T-helper 2 cell treated with Interferon-gamma antibody and Interleukin-4, amounts not matched to agents 100 ng/mL and 5 ng/mL, for 36 hours (primary cell): ENCODE measurements around the gene TACR3. TPM values are rescaled to one million over a fixed set of nuclear protein-coding genes. Genes with fewer than 3 reads are reported as not detected.
"Not testable (repeated sequence)": the region's sequence is repeated elsewhere in the genome, so short reads cannot be mapped to it uniquely, and the experiment has no call there.

Experiments used
- intact Hi-C: fragments of 100-400 bp; cut with micrococcal nuclease; formaldehyde crosslinking; loops from one replicate; pipeline ENCODE4 v1.15.1; 2023
- total RNA-seq: library from RNA; stranded (reverse); gene quantifications from 2 replicates; pipeline ENCODE4 v1.2.3, GENCODE V29; 2022

TACR3 gene, protein sequence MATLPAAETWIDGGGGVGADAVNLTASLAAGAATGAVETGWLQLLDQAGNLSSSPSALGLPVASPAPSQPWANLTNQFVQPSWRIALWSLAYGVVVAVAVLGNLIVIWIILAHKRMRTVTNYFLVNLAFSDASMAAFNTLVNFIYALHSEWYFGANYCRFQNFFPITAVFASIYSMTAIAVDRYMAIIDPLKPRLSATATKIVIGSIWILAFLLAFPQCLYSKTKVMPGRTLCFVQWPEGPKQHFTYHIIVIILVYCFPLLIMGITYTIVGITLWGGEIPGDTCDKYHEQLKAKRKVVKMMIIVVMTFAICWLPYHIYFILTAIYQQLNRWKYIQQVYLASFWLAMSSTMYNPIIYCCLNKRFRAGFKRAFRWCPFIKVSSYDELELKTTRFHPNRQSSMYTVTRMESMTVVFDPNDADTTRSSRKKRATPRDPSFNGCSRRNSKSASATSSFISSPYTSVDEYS
- not detected in 2 replicates for total RNA-seq

DNA sequence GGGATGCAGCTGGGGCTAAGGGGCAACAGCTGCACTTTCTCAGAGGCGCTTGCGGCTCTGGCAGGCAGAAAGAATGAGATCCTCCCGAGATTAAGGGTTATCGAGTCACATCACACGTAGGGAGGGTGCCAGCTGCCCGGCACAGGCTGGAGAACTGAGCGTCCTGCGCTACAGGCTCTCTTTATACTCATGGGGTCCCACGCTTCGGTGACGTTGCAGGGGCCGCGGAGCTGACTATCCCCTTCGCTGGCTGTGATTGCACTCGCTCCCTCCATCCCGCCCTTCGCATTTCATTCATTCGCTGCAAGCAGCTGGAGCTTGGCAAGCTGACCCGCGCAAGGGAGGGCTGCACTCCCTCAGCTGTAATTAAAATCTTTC is at the start of gene TACR3:
TSS of gene TACR3 (minus strand) at position 156 of the 378 bp plus-strand sequence. CDS start 310 bp downstream, outside the sequence.
- intact Hi-C loops: no loop called here

GRCh38 chr4:103757631-103758030 is 37.8 kb upstream of the TACR3 start:
- intact Hi-C loops: no loop called here

DNA sequence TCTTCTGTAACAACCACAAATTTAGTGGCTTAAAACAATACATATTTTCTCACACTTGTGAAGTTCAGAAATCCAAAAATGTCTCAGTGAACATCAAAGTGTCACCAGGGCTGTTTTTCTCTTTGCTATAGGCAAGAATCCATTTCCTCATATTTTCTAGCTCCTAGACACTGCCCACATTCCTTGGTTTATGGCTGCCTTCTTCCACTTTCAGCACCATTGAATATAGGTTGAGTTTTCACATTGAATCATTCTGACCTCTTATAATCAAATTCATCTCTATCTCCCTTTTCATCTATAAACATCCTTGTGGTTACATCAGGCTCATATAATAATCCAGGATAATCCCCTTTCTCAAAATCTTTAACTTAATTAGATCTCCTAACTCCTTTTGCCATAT is 37.0 kb upstream of the TACR3 start:
- intact Hi-C loops: no loop called here

DNA sequence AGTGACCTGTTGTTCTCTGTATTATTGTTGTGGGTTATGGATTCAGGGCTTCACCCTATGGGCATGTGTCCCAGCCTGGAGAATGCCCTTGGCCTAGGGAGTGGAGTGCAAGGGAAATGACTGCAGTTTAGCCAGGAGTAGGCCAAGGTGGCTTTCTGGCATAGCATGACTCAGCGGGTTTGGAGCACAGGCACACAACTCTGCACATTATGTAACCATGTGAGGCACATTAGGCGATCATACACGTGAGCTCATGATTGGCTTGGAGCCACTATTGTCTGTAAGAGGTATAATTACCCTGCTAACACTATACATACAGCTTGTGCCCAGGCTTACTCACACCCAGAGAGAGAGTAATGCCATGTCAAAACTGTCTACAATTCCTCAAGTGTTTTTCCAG is 35.1 kb upstream of the TACR3 start:
- intact Hi-C loops: no loop called here

DNA sequence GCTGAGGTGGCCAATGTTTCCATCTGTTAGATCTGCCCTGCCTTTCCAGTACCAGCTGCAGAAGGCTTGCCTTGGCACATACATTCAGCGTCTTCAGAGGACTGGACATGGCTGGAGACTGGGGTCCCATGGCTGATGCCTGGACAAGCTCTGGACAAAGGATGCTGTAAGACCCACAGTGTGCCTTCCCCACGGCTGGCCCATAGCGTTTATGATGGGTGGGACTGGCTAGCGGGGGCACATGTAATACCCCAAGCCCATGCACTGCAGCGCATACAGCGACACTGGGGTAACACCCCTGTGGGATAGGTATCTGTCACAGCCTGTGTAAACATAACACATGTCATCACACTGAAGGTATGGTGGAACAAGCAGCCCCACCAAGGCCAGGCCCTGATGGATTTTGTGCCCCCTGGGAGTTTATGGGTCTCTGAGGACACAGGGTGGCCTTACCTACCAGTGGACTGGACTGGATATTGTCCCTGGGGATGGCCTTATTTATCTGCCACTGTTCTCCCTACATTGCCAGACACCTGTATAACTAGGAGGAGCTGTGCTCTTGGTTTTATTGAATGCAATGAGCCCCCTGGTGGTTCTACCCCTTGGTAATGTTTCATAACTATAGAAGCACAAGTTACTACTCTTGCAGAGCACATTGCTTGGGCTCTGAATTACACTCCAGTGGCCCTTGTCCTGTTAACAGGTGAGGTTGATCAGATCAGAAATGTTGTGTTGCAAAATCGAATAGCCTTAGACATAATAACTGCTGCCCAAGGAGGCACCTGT is 34.3 kb upstream of the TACR3 start:
- intact Hi-C loops: no loop called here

- intact Hi-C loops: not testable (repeated sequence)
These were observed 3.4 kb upstream of the TACR3 start for GRCh38 chr4:103723150-103723549.

DNA sequence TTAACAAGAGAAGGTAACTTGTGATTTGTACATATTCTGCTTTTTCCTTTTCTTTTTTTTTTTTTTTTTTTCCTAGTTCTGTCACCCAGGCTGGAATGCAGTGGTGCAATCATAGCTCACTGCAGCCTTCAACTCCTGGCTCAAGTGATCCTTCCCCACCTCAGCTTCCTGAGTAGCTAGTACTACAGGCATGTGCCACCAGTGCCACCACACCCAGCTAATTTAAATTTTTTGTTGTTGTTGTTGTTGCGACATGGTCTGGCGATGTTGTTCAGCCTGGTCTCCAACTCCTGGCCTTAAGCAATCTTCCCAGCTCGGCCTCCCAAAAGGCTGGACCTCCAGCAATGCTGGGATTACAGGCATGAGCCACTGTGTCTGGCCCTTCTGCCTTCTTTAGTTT is 1.5 kb upstream of the TACR3 start:
- intact Hi-C loops: no loop called here

DNA sequence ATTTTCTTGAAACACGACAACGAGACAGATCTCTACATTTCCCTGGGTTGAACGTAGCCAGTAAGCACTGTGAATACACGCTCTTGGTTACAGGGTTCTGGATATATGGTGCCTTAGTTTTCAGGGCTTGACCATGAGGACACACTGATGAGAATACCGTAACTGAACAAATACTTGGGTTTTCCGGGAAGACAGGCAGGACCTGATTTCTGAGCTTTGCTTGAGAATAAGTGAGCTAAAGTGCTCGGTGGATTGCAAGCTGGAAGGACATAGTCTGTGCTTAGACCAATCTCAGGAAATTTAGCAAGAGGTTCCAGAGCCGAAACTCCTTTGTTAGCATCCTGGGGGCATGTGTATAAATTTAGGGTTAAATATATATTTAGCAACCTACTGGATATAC is 876 bp upstream of the TACR3 start:
- intact Hi-C loops: no loop called here

DNA sequence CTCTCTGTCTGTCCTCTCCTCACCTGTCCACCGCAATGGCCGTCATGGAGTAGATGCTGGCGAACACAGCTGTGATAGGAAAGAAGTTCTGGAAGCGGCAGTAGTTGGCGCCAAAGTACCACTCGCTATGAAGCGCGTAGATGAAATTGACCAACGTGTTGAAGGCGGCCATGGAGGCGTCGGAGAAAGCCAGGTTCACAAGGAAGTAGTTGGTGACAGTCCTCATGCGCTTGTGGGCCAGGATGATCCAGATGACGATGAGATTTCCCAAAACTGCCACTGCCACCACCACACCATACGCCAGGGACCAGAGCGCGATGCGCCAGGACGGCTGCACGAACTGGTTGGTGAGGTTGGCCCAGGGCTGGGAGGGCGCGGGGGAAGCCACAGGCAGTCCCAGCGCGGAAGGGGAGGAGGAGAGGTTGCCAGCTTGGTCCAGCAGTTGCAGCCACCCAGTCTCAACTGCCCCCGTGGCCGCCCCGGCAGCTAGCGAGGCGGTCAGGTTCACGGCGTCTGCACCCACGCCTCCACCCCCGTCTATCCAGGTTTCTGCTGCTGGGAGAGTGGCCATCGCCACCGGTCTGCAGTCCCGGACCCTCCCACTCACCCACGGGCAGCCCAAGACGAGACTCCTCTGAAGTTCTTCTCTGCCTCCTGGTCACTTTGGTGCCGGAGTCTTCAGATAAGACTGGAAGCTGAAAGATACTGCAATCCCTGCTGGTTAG is 518 bp downstream of the TACR3 start:
- intact Hi-C loops: no loop called here

- intact Hi-C loops: no loop called here
These were observed 27.2 kb downstream of the TACR3 start for GRCh38 chr4:103692615-103693014.

DNA sequence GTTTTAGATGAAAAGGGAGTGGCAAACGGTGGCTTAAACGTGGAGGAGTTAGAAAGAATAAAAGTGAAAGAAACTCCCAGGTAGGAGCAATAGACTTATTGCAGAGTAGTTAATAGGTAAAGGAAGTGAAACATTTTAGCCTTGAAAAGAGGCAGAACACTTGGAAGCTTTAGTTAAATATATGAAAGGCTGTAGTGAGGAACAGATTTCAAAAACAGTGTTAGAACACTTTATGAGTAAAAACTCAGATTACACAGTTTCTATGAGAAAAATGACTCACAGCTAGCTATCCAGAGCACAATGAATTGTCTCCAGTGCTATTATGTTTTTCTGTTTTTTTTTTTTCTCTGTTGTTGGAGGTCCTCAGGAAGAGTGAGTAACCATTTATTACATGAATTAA is 45.8 kb downstream of the TACR3 start:
- intact Hi-C loops: no loop called here

DNA sequence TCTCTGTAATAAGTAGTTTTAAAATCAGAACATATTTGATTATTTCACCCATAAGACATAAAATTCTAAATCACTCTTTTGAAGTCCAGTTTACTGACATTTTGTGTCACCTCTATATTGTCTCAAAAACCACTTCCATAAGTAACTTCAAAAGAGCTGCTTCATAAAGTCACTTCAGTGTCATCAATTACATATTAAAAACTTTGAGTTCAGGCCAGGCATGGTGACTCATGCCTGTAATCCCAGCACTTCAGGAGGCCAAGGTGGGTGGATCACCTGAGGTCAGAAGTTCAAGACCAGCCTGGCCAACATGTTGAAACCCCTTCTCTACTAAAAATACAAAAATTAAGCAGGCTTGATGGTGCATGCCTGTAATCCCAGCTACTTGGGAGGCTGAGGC is 53.0 kb downstream of the TACR3 start:
- intact Hi-C loops: not testable (repeated sequence)

DNA sequence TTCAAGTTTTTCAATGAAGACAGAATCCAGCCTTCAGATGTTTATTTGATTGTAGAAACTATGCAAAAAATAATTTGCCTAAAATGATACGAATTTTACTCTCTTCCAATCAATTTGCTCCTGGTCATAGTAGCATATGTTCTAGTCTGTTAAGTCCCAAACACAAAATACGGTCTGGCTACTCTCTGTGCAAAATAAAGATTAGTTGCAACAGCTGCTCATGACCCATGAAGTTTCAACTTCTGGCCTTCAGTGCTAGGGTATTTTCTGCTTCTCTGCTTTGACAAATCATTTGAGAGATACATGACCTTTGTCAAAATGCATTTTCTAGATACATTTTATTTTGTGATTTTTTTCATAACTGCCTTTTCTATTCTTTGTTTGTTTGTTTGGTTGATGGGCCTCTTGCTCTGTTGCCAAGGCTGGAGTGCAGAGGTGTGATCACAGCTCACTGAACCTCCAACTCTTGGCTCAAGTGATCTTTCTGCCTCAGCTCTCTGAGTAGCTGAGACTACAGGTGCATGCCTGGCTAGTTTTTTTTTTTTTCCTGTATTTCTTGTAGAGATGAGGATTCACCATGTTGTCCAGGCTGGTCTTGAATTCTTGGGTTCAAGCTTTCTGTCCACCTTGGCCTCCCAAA is 55.2 kb downstream of the TACR3 start:
- intact Hi-C loops: no loop called here

DNA sequence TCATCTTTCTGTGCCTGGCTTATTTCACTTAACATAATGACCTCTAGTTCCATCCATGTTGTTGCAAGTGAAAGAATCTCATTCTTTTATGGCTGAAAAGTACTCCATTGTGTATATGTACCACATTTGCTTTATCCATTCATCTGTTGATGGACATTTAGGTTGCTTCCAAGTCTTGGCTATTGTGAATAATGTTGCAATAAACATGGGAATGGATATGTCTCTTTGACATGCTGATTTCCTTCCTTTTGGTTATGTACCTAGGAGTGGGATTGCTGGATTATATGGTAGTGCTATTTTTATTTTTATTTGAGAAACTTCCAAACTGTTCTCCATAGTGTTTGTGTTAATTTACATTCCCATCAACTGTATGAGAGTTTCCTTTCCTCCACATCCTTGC is 71.2 kb downstream of the TACR3 start:
- intact Hi-C loops: no loop called here

- intact Hi-C loops: no loop called here
These were observed 73.8 kb downstream of the TACR3 start for GRCh38 chr4:103645991-103646390.

DNA sequence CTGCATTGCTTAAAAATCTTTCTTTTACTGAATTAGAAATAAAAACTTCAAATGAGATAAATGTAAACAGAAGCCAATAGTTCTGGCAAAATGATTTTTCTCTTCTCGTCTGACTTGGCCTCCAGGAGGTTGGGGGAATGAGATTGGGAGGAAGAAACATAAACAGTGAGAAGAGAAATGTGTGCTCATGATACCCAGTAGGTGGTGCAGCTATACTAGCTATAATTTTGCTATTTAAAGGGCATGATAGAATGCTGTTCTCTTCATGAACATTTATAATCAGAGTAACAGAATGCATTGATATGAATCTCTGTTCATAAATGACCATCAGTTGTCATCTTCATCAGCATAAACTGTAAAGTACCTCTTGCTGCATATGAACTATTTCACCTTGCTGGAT is 85.5 kb downstream of the TACR3 start:
- intact Hi-C loops: no loop called here

- intact Hi-C loops: no loop called here
These were observed 93.5 kb downstream of the TACR3 start for GRCh38 chr4:103626296-103626695.

- intact Hi-C loops: no loop called here
These were observed 127.9 kb downstream of the TACR3 start for GRCh38 chr4:103591841-103592240.

DNA sequence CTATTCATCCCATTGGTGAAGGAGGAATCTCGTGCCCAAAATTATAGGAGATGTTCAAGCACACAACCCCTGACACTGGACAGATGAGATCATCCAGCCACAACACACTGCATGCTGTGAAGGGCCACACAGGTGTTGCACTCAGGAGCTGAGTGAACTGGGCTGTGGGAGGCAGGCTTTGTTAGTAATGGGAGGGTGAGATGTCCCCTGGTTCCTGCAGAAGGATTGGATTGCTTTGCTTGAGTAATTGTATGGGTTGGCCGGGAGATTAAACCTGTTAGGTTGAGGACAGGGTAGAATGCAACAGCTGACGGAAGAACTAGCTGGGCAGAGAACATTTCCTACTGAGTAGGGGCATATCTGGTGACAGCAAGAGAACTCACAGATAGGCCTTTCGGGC is 152.2 kb downstream of the TACR3 start:
- intact Hi-C loops: no loop called here

DNA sequence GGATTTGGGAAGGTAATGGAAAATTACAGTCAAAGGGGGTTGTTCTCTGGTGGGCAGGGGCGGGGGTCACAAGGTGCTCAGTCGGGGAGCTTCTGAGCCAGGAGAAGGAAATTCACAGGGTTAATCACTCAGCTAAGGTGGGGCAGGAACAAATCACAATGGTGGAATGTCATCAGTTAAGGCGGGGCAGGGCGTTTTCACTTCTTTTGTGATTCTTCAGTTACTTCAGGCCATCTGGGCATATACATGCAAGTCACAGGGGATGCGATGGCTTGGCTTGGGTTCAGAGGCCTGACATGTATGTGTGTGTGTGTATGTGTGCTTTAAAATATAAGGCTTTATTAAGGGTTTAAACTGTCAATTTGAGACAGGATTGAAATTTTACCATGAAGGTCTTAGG is 160.6 kb downstream of the TACR3 start:
- intact Hi-C loops: not testable (repeated sequence)
